Mammary epithelial cell (primary cell): ENCODE measurements around the gene DUOX2.

Experiments used
- EZH2 ChIP-seq: IDR thresholded peaks from 2 replicates; pipeline ENCODE4 v1.6.1; 2012; ENCODE audit warnings: low read length, inconsistent platforms, borderline replicate concordance
- TF ChIP-seq, protein P1 (sequence below), 2 donors: IDR thresholded peaks in 1 of 2; conservative IDR thresholded peaks in 1 of 2; 2 replicates each; pipeline ENCODE4 v1.5.1; 2011 to 2012; ENCODE audit warnings: inconsistent platforms in 2 of 2, low read length in 2 of 2, mild to moderate bottlenecking in 2 of 2, control low read depth in 1 of 2, low read depth in 1 of 2; ENCODE audit not compliant: insufficient read depth in 1 of 2; ENCODE audit errors: extremely low read depth in 1 of 2

DNA sequence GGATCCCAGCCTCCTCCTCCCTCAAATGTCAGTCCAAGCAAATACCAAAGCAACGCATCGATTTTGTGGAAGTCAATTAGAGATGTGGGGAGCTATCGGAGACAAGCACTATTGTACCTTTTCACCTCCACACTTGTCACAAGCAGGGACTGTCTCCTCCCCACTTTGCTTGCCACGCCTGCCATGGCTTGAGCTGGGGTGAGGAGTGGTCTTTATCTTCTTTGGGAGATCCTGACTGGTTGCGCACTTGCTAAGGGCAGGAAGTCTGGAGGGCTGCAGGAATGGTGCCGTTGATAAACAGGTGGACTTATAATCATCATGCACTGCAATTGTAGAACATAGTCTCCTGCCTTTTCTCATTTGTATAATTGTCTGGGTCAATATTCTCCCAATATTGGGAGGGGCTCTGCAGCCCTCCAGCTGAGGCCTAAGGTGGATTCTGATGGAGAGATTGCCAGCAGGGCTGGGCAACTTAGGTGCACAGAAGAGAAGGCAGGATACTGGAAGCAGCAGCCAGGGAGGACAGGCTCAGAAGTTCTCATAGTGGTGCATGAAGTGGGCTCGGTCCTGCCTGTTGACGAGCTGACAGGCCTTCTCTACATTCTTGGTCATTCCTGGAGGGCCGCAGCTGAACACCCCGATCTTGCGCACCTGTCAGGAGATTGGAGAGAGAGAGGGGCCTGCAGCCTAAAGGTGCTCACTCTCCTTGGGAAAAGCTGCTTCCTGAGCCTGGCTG is 20.2 kb downstream of the DUOX2 start:
- TF ChIP-seq, protein P1, sequence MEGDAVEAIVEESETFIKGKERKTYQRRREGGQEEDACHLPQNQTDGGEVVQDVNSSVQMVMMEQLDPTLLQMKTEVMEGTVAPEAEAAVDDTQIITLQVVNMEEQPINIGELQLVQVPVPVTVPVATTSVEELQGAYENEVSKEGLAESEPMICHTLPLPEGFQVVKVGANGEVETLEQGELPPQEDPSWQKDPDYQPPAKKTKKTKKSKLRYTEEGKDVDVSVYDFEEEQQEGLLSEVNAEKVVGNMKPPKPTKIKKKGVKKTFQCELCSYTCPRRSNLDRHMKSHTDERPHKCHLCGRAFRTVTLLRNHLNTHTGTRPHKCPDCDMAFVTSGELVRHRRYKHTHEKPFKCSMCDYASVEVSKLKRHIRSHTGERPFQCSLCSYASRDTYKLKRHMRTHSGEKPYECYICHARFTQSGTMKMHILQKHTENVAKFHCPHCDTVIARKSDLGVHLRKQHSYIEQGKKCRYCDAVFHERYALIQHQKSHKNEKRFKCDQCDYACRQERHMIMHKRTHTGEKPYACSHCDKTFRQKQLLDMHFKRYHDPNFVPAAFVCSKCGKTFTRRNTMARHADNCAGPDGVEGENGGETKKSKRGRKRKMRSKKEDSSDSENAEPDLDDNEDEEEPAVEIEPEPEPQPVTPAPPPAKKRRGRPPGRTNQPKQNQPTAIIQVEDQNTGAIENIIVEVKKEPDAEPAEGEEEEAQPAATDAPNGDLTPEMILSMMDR (conservative IDR thresholded peaks at IDR 0.05 in 1 of 2, IDR thresholded peaks at IDR 0.05 in 1 of 2; ENCODE audit: extremely low read depth in 1 of 2, insufficient read depth in 1 of 2, low read depth in 1 of 2, low read length in 2 of 2) = no peak
- TF ChIP-seq EZH2 = no peak
